Smooth muscle cell (in vitro differentiated cells): ENCODE measurements around the gene C19orf44. TPM values are rescaled to one million over a fixed set of nuclear protein-coding genes. Genes with fewer than 3 reads are reported as not detected.

Source experiments
- DNase-seq: peaks from one replicate; lab custom pipeline; 2025; ENCODE audit not compliant: unreplicated experiment; lab: John Stamatoyannopoulos, UW
- H2AFZ ChIP-seq: fragments of 200-600 bp; sonication (generic); 2 replicates; pipeline ENCODE4 v1.6.0; 2016; ENCODE audit warnings: antibody characterized with exemption, low read depth, mild to moderate bottlenecking
- H3F3A ChIP-seq: fragments of 200-600 bp; sonication (generic); 2 replicates; pipeline ENCODE4 v1.6.0; 2017; ENCODE audit warnings: antibody characterized with exemption, low read depth
- H3K27ac ChIP-seq: fragments of 200-600 bp; sonication (generic); 2 replicates; pipeline ENCODE4 v1.5.1; 2016; ENCODE audit warnings: low read depth, mild to moderate bottlenecking
- H3K27me3 ChIP-seq: fragments of 200-600 bp; sonication (generic); 2 replicates; pipeline ENCODE4 v1.6.1; 2016; ENCODE audit warnings: low read depth, mild to moderate bottlenecking
- H3K36me3 ChIP-seq: fragments of 200-600 bp; sonication (generic); 2 replicates; pipeline ENCODE4 v1.5.1; 2016; ENCODE audit warnings: low read depth
- H3K4me1 ChIP-seq: fragments of 200-600 bp; sonication (generic); 2 replicates; pipeline ENCODE4 v1.5.1; 2016; ENCODE audit warnings: low read depth
- H3K4me2 ChIP-seq: fragments of 200-600 bp; sonication (generic); 2 replicates; pipeline ENCODE4 v1.6.0; 2016; ENCODE audit warnings: mild to moderate bottlenecking
- H3K4me3 ChIP-seq: fragments of 200-600 bp; sonication (generic); 2 replicates; pipeline ENCODE4 v1.5.1; 2016; ENCODE audit warnings: mild to moderate bottlenecking
- H3K79me2 ChIP-seq: fragments of 200-600 bp; sonication (generic); 2 replicates; pipeline ENCODE4 v1.6.0; 2016; ENCODE audit warnings: low read depth, mild to moderate bottlenecking
- H3K9ac ChIP-seq: fragments of 200-600 bp; sonication (generic); 2 replicates; pipeline ENCODE4 v1.6.0; 2016; ENCODE audit warnings: low read depth
- H3K9me3 ChIP-seq: fragments of 200-600 bp; sonication (generic); replicated peaks from 2 replicates; pipeline ENCODE4 v1.5.1; 2016; ENCODE audit warnings: low read depth
- H4K20me1 ChIP-seq: fragments of 200-600 bp; sonication (generic); 2 replicates; pipeline ENCODE4 v1.6.0; 2016; ENCODE audit warnings: low read depth
- CTCF ChIP-seq: fragments of 200-600 bp; sonication (generic); IDR thresholded peaks from 2 replicates; pipeline ENCODE4 v1.5.1; 2017; ENCODE audit warnings: borderline replicate concordance, mild to moderate bottlenecking, antibody characterized with exemption; ENCODE audit not compliant: insufficient read depth, poor library complexity, severe bottlenecking
- WGBS: methylation state at CpG from one replicate; pipeline ENCODE4 v1.1.7; 2016; ENCODE audit warnings: low lambda C conversion rate; 5-methylcytosine and 5-hydroxymethylcytosine counted together
- polyA plus RNA-seq: library from polyadenylated mRNA; unstranded; fragments of >200 nt; fragmentation: Nextera tagmentation; extraction: Ambion mirVana; gene quantifications from 2 replicates; pipeline ENCODE4 v1.2.1, GENCODE V29; 2016
- total RNA-seq: library from RNA; depleted of rRNA; stranded (reverse); fragments of >200 nt; gene quantifications from 2 replicates; pipeline ENCODE4 v1.2.3, GENCODE V29; 2014

C19orf44 gene
- total and polyA plus RNA-seq, 2 experiments from 2014 or later: 3.3 to 3.4 TPM

GRCh38 chr19:16459680-16460079 is 36.5 kb upstream of the C19orf44 start:
- no peak overlapping the region for H3K9ac ChIP-seq
- 91% methylated on average over 3 of the region's 3 CpGs for WGBS
- no peak overlapping the region for H2AFZ ChIP-seq
- peaks cover 97% of the 10 kb centered on the region for H4K20me1 ChIP-seq
- no peak overlapping the region for H3K4me2 ChIP-seq
- H3K4me1 ChIP-seq: no peaks in the 10 kb centered on the region
- TF ChIP-seq CTCF: no peak
- H3K36me3 ChIP-seq: no peaks in the 10 kb centered on the region
- H3K79me2 ChIP-seq: peaks cover 89% of the 10 kb centered on the region
- no peak overlapping the region for H3K27ac ChIP-seq
- DNase-seq: no peak
- H3K27me3 ChIP-seq: no peaks in the 10 kb centered on the region
- no peaks in the 10 kb centered on the region for H3F3A ChIP-seq
- H3K9me3 ChIP-seq: no peaks in the 10 kb centered on the region
- no peak overlapping the region for H3K4me3 ChIP-seq

- H3K4me2 ChIP-seq: no peak overlapping the region
- no peaks in the 10 kb centered on the region for H3K27me3 ChIP-seq
- TF ChIP-seq CTCF: no peak
- H3K36me3 ChIP-seq: no peaks in the 10 kb centered on the region
- 99% methylated on average over 8 of the region's 8 CpGs for WGBS
- DNase-seq: no peak
- H4K20me1 ChIP-seq: peaks cover 97% of the 10 kb centered on the region
- no peak overlapping the region for H3K4me3 ChIP-seq
- no peak overlapping the region for H2AFZ ChIP-seq
- H3K9me3 ChIP-seq: no peaks in the 10 kb centered on the region
- H3F3A ChIP-seq: no peaks in the 10 kb centered on the region
- H3K9ac ChIP-seq: no peak overlapping the region
- no peak overlapping the region for H3K27ac ChIP-seq
- no peaks in the 10 kb centered on the region for H3K4me1 ChIP-seq
- H3K79me2 ChIP-seq: peaks cover 89% of the 10 kb centered on the region
These were observed 35.7 kb upstream of the C19orf44 start for GRCh38 chr19:16460454-16460853.

GRCh38 chr19:16461630-16462051 is 34.6 kb upstream of the C19orf44 start:
- peaks cover 97% of the 10 kb centered on the region for H4K20me1 ChIP-seq
- no peak overlapping the region for H3K4me3 ChIP-seq
- H3K4me1 ChIP-seq: no peaks in the 10 kb centered on the region
- no peaks in the 10 kb centered on the region for H3F3A ChIP-seq
- no peaks in the 10 kb centered on the region for H3K36me3 ChIP-seq
- no peaks in the 10 kb centered on the region for H3K9me3 ChIP-seq
- H2AFZ ChIP-seq: no peak overlapping the region
- no peak overlapping the region for H3K4me2 ChIP-seq
- no peak for DNase-seq
- no peaks in the 10 kb centered on the region for H3K27me3 ChIP-seq
- TF ChIP-seq CTCF: no peak
- 95% methylated on average over 9 of the region's 9 CpGs for WGBS
- H3K27ac ChIP-seq: no peak overlapping the region
- H3K79me2 ChIP-seq: peaks cover 89% of the 10 kb centered on the region
- H3K9ac ChIP-seq: no peak overlapping the region

GRCh38 chr19:16462757-16463250 is 33.4 kb upstream of the C19orf44 start:
- 82% methylated on average over 6 of the region's 6 CpGs for WGBS

More at GRCh38 chr19:16462757-16463250, 33.4 kb upstream of the C19orf44 start:
- H3K79me2 ChIP-seq: peaks cover 91% of the 10 kb centered on the region
- H3K36me3 ChIP-seq: no peaks in the 10 kb centered on the region
- no peak overlapping the region for H3K9ac ChIP-seq
- no peaks in the 10 kb centered on the region for H3K27me3 ChIP-seq
- no peak overlapping the region for H3K4me3 ChIP-seq
- H4K20me1 ChIP-seq: peaks cover 97% of the 10 kb centered on the region
- no peak for DNase-seq
- no peaks in the 10 kb centered on the region for H3K9me3 ChIP-seq
- no peak overlapping the region for H3K4me2 ChIP-seq
- H2AFZ ChIP-seq: no peak overlapping the region
- H3K27ac ChIP-seq: no peak overlapping the region
- no peaks in the 10 kb centered on the region for H3F3A ChIP-seq
- H3K4me1 ChIP-seq: no peaks in the 10 kb centered on the region
- TF ChIP-seq CTCF: no peak
